Fibroblast of pulmonary artery (primary cell): ENCODE data around the gene BRI3BP.
"Not testable (repeated sequence)": the region's sequence is repeated elsewhere in the genome, so short reads cannot be mapped to it uniquely, and the experiment has no call there.

Source experiments
- DNase-seq: peaks from one replicate; pipeline ENCODE4 v3.0.0-alpha.2; 2010; ENCODE audit warnings: low read depth
- H3K4me3 ChIP-seq: replicated peaks from 2 replicates; pipeline ENCODE4 v1.5.1; 2011; ENCODE audit warnings: low read depth, mild to moderate bottlenecking, control low read depth, low read length, moderate library complexity
- CTCF ChIP-seq: IDR thresholded peaks from 2 replicates; pipeline ENCODE4 v1.5.1; 2011; ENCODE audit warnings: mild to moderate bottlenecking, control low read depth, low read length, inconsistent platforms; ENCODE audit errors: missing control alignments

BRI3BP gene

GRCh38 chr12:125072496-125072895 lies 79.1 kb downstream of the BRI3BP start:
- TF ChIP-seq CTCF, result no peak
- no peak overlapping the region for H3K4me3 ChIP-seq
- DNase-seq, result no peak

- not testable (repeated sequence) for DNase-seq, H3K4me3 ChIP-seq
These were observed 80.8 kb downstream of the BRI3BP start for GRCh38 chr12:125074294-125074693.

DNA sequence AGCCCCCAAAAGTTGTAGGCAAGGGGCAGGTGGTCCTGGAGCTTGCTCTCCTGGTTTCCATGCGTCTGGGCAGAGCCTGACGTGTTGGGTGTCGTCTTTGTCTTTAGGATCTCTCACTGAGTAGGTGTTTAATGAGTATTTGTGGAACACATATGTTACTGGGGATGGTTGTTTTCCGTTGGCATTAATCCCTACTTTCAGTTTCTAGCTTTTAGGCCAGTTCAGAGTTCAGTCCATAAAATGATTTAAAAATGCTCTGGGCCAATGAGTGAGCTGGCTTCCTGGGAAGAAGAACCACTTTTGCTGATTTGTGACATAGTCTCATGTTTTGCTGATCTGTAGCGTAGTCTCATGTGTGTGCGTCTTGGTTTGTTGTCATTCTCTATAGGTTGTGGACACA lies 82.7 kb downstream of the BRI3BP start:
- DNase-seq, result no peak
- no peak for TF ChIP-seq CTCF
- H3K4me3 ChIP-seq, result no peak overlapping the region

GRCh38 chr12:125079084-125079483 lies 85.6 kb downstream of the BRI3BP start:
- no peak for DNase-seq
- no peak for TF ChIP-seq CTCF
- no peak overlapping the region for H3K4me3 ChIP-seq

GRCh38 chr12:125079648-125080645 lies 86.5 kb downstream of the BRI3BP start:
- no peak for TF ChIP-seq CTCF
- no peak overlapping the region for H3K4me3 ChIP-seq
- DNase-seq, result peak; percentile 16
